Measurements from ENCODE around the gene RAB2B. TPM values are rescaled to one million over a fixed set of nuclear protein-coding genes. Genes with fewer than 3 reads are reported as not detected.

The RAB2B gene
- total RNA-seq, 1 experiment from 2014 or later: 26.8 TPM

GRCh38 chr14:21509432-21510143 is 32.8 kb upstream of the RAB2B start:
- no peaks in the 10 kb centered on the region for H4K20me1 ChIP-seq (ENCODE audit: low read length)
- ATAC-seq (no peak), DNase-seq (no peak)
- ChIA-PET CTCF (no interaction called here), POLR2A (ENCODE audit: unreplicated experiment) (no interaction called here)
- H3K9me2 ChIP-seq (replicated peaks; ENCODE audit: low read length): no peaks in the 10 kb centered on the region
- H3K36me3 ChIP-seq (ENCODE audit: low read depth, low read length): peaks cover 7% of the 10 kb centered on the region
- peak overlapping the region; percentile 96 for H3K4me3 ChIP-seq (ENCODE audit: low read length)
- no peak overlapping the region for H2AFZ ChIP-seq (ENCODE audit: low read length)
- peak overlapping the region; percentile 95 for H3K4me2 ChIP-seq (ENCODE audit: low read length)
- peaks cover 5% of the 10 kb centered on the region for H3F3A ChIP-seq (ENCODE audit: low read length, unreplicated experiment)
- peaks cover 18% of the 10 kb centered on the region for H3K4me1 ChIP-seq (ENCODE audit: insufficient read depth, low read length)
- no peaks in the 10 kb centered on the region for H3K9me3 ChIP-seq (ENCODE audit: low read length)
- TF ChIP-seq EZH2phosphoT487 (IDR thresholded peaks at IDR 0.05; ENCODE audit: borderline replicate concordance, low read length) (no peak), CTCF (conservative IDR thresholded peaks at IDR 0.05; ENCODE audit: low read depth, low read length) (no peak), EZH2 (IDR thresholded peaks at IDR 0.05; ENCODE audit: low read length, unreplicated experiment) (no peak)
- intact Hi-C loops (cut with micrococcal nuclease): loop anchor here (5.0 kb wide), 1 partner anchor 48 kb away; no protein-coding TSS in a partner anchor
- H3K27me3 ChIP-seq (ENCODE audit: low read length): no peaks in the 10 kb centered on the region
- BruUV-seq (replicated peaks): no TSS peak
- H3K9ac ChIP-seq (ENCODE audit: low read length): peak overlapping the region; percentile 97
- peaks cover 58% of the 10 kb centered on the region for H3K79me2 ChIP-seq (ENCODE audit: low read length)
- H3K27ac ChIP-seq (ENCODE audit: low read length): no peak overlapping the region

- H3K79me2 ChIP-seq (ENCODE audit: low read length): peaks cover 64% of the 10 kb centered on the region
- peaks cover 26% of the 10 kb centered on the region for H3K36me3 ChIP-seq (ENCODE audit: low read depth, low read length)
- H2AFZ ChIP-seq (ENCODE audit: low read length): no peak overlapping the region
- no peak overlapping the region for H3K27ac ChIP-seq (ENCODE audit: low read length)
- ATAC-seq: no peak
- CTCF ChIA-PET: no interaction called here
- H3F3A ChIP-seq (ENCODE audit: low read length, unreplicated experiment): no peaks in the 10 kb centered on the region
- POLR2A ChIA-PET (ENCODE audit: unreplicated experiment): no interaction called here
- BruUV-seq (replicated peaks): no TSS peak
- no peak overlapping the region for H3K4me3 ChIP-seq (ENCODE audit: low read length)
- no peak overlapping the region for H3K9ac ChIP-seq (ENCODE audit: low read length)
- peaks cover 13% of the 10 kb centered on the region for H3K4me1 ChIP-seq (ENCODE audit: insufficient read depth, low read length)
- no peak overlapping the region for H3K4me2 ChIP-seq (ENCODE audit: low read length)
- no peaks in the 10 kb centered on the region for H3K27me3 ChIP-seq (ENCODE audit: low read length)
- no peaks in the 10 kb centered on the region for H3K9me3 ChIP-seq (ENCODE audit: low read length)
- no peak for DNase-seq
- H4K20me1 ChIP-seq (ENCODE audit: low read length): no peaks in the 10 kb centered on the region
- no peak for TF ChIP-seq EZH2phosphoT487 (IDR thresholded peaks at IDR 0.05; ENCODE audit: borderline replicate concordance, low read length)
- no peak for TF ChIP-seq CTCF (conservative IDR thresholded peaks at IDR 0.05; ENCODE audit: low read depth, low read length)
- TF ChIP-seq EZH2 (IDR thresholded peaks at IDR 0.05; ENCODE audit: low read length, unreplicated experiment): no peak
- H3K9me2 ChIP-seq (replicated peaks; ENCODE audit: low read length): no peaks in the 10 kb centered on the region
- intact Hi-C loops (cut with micrococcal nuclease): no loop called here
These were observed 29.8 kb upstream of the RAB2B start for GRCh38 chr14:21506557-21506956.

GRCh38 chr14:21505012-21505553 is 28.3 kb upstream of the RAB2B start:
- Histone ChIP-seq H3K9me2 (replicated peaks; ENCODE audit: low read length) (no peaks in the 10 kb centered on the region), H3K27me3 (ENCODE audit: low read length) (no peaks in the 10 kb centered on the region), H3K27ac (ENCODE audit: low read length) (no peak overlapping the region), H3K4me3 (ENCODE audit: low read length) (no peak overlapping the region), H3K4me2 (ENCODE audit: low read length) (no peak overlapping the region), H3K9me3 (ENCODE audit: low read length) (no peaks in the 10 kb centered on the region), H3K4me1 (ENCODE audit: insufficient read depth, low read length) (peaks cover 12% of the 10 kb centered on the region), H2AFZ (ENCODE audit: low read length) (no peak overlapping the region), H4K20me1 (ENCODE audit: low read length) (no peaks in the 10 kb centered on the region), H3K9ac (ENCODE audit: low read length) (no peak overlapping the region), H3F3A (ENCODE audit: low read length, unreplicated experiment) (no peaks in the 10 kb centered on the region), H3K79me2 (ENCODE audit: low read length) (peaks cover 54% of the 10 kb centered on the region), H3K36me3 (ENCODE audit: low read depth, low read length) (peaks cover 34% of the 10 kb centered on the region)
- ChIA-PET POLR2A (ENCODE audit: unreplicated experiment) (no interaction called here), CTCF (no interaction called here)
- DNase-seq (no peak), ATAC-seq (no peak)
- intact Hi-C loops (cut with micrococcal nuclease): no loop called here
- no TSS peak for BruUV-seq (replicated peaks)
- TF ChIP-seq EZH2phosphoT487 (IDR thresholded peaks at IDR 0.05; ENCODE audit: borderline replicate concordance, low read length) (no peak), EZH2 (IDR thresholded peaks at IDR 0.05; ENCODE audit: low read length, unreplicated experiment) (no peak), CTCF (conservative IDR thresholded peaks at IDR 0.05; ENCODE audit: low read depth, low read length) (no peak)

All from PC-3 (cell line).